ENCODE measurements around the gene SPDYE5.
"Not testable (repeated sequence)": the region's sequence is repeated elsewhere in the genome, so short reads cannot be mapped to it uniquely, and the experiment has no call there.

Gene SPDYE5, protein sequence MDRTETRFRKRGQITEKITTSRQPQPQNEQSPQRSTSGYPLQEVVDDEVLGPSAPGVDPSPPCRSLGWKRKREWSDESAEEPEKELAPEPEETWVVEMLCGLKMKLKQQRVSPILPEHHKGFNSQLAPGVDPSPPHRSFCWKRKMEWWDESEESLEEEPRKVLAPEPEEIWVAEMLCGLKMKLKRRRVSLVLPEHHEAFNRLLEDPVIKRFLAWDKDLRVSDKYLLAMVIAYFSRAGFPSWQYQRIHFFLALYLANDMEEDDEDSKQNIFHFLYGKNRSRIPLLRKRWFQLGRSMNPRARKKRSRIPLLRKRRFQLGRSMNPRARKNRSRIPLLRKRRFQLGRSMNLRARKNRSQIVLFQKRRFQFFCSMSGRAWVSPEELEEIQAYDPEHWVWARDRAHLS

DNA sequence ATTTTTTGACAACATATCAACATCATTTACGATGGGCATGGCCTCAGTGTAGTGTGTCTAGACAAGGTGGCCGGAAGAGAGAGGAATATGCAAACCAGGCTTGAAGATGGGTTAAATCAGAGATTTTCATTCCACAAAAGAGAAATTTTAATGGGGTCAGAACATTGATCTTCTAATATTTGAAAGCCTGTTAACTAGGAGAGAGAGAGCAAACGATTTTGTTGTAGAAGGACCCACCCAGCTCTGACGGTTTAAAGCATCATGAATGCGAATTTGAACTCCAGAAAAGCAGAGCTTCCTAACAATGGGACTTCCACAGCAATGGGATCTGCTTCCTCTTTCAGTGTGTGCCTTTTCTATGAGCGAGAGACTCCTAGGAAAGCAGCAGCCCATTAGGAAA is at the start of gene SPDYE5:
Gene SPDYE5 (plus strand): TSS at position 301 of the 400 bp plus-strand sequence. CDS start 1,728 bp downstream, outside the sequence.
- DNase-seq, result not testable (repeated sequence)

DNA sequence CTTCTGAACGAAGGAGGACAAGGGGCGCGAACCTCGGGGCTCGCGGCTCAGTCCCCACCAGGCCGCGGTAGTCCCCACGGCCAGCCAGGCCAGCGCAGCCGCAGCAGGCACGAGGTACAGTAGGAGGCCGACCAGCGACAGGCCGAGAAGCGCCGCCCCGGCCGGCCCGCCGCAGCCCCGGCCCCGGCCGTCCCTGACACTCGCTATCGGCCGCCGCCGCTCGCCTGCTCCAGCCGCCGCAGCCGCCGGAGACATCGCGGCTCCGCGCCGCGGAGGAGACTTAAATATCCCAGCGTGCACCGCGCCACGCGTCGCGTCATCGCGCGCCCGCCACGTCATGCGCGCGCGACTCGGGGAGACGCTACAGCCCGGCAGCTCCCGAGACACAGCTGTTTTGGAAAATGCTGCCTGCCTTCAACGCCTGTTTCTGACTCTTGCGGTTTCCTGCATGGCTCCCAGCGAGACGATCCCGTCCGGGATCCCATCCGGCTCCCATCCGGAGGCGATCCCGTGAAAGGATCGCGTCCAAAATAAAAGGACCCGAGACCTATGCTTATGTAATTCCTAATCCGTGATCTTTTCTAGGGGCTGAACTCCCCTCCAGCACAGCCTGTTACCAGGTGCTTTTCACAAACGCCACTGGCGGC is 49.5 kb upstream of the SPDYE5 start:
- DNase-seq, result peak; percentile 63 to 66

DNA sequence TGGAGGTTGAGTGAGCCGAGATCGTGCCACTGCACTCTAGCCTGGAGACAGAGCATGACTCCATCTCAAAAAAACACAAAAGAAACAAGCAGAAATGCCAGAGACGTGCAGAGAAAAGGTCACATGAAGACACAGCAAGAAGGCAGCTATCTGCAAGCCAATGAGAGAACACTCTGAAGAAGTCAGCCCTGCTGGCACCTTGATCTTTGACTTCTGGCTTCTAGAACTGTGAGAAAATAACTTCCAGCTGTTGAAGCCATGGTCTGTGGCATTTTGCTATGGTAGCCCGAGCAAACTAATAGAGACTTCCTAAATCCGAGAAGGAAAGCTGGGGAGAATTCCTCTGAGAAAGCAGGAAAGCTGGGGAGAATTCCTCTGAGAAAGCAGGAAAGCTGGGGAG is 42.2 kb upstream of the SPDYE5 start:
- DNase-seq, result not testable (repeated sequence)

DNA sequence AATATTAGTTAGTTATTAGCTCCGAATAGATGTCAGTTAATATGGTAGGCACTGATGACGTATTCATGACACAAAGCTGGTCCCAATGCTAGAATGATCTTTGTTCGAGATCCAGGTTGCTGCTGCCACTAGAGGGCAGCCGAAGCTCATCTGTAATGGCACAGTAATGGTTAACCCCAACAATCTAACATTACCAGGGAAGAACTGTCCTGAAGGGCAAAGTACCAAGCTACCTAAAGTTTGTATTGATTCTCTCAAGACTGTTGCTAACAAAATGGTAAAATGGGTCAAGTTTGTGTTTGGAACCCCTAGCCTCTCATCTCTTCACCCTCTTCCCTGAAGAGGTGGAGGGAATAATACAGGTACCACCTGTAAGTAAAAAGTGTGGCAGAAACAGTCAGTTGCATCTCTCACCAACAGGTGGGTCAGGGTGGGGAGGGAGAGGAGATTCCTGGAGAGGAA is 39.6 kb upstream of the SPDYE5 start:
- not testable (repeated sequence) for DNase-seq

DNA sequence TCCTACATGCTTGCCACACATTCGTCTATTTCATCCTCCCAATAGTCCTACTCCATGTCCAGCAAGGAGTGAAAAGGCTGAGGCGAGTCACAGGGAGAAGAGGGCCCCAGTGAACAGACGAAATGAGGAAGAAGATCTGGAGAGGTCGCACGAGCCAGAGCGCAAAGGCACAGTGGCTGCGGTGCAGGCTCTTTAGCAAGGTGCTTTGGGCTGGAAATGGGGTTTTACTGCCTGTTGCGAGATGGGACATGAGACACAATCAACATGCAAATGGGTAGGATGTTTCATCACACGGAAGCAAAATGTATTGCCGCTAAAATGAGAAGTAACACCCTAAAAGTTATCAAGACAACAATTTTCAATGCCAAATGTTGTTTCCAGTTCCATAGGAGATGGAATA is 35.7 kb upstream of the SPDYE5 start:
- not testable (repeated sequence) for DNase-seq

DNA sequence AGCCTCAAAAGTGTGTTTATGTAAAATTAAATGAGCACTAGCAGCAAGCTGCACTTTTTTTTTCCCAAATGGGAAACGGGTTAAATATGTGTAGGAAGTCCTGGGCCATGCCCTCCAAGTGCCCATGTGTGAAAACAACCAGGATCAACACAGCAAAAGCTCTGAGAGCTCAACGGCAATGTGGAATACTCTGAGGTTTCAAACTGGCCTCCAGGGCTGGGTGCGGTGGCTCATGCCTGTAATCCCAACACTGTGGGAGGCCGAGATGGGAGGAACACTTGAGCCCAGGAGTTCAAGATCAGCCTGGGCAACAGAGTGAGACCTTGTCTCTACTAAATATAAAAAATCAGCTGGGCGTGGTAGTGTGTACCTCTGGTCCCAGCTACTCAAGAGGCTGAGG is 34.1 kb upstream of the SPDYE5 start:
- DNase-seq, result not testable (repeated sequence)

DNA sequence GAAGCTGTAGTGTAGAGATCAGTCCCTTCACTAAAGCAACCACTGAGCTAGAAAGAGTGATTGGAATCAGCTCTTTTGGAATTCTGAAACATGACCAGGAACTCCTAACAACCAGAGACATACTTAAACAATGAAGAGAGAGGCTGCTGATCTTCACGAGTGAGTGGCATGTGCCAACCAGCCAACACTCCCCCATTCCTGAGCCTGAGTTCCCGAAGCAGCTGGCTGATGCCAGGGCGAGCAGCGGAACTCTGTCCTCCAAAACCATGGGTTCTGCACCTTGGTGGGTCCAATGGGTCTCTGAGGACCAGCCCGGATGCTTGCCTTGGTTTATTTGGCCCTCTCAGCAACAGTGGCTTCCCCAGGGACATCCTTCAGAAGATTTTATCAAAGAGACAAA is 31.6 kb upstream of the SPDYE5 start:
- DNase-seq, result not testable (repeated sequence)

DNA sequence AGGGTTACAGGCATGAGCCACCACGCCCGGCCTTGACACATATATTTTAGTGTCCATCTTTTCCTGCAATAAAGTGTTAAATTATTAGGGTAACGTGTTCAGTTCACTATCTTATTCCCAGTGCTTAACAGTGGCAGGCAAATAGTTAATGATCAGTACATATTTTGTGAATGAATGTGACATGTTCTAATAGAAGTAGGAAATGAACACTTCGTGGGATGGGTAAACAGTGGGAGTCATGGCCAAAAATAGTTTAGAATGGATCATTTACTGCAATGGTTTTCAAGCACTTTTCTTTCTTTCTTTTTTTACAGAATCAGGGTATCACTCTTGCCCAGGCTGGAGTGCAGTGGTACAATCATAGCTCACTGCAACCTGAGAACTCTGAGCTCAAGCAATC is 22.0 kb upstream of the SPDYE5 start:
- not testable (repeated sequence) for DNase-seq

DNA sequence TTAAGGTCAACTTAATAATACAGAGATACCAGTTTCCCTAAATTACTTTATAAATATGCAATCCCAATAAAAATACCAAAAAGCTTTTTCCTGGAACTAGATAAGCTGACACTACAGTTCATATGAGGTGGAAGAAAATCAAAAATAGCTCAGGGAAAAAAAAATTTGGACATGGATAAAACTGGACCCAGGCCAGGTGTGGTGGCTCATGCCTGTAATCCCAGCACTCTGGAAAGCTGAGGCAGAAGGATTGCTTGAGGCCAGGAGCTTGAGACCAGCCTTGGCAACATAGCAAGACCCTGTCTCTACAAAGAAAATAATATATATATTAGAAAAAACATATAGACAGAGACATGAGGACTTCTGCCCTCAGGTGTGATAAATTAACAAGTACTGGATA is 14.7 kb upstream of the SPDYE5 start:
- DNase-seq, result not testable (repeated sequence)

DNA sequence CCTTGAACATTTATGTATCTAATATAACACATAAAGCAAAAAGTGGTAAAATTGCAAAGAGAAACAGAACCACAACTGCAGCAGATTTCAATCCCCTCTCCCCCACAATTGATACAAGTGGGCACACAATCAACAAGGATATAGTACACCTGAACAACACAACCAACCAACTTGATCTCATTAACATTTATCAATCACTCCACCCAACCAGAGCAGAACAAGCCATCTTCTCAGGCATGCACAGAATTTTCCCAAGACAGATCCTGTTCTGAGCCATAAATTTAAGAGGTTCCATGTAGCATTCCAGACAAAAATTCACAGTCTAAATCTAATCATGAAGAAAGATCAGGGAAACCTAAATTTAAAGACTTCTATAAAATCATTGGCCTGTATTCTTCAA is 11.8 kb upstream of the SPDYE5 start:
- not testable (repeated sequence) for DNase-seq

DNA sequence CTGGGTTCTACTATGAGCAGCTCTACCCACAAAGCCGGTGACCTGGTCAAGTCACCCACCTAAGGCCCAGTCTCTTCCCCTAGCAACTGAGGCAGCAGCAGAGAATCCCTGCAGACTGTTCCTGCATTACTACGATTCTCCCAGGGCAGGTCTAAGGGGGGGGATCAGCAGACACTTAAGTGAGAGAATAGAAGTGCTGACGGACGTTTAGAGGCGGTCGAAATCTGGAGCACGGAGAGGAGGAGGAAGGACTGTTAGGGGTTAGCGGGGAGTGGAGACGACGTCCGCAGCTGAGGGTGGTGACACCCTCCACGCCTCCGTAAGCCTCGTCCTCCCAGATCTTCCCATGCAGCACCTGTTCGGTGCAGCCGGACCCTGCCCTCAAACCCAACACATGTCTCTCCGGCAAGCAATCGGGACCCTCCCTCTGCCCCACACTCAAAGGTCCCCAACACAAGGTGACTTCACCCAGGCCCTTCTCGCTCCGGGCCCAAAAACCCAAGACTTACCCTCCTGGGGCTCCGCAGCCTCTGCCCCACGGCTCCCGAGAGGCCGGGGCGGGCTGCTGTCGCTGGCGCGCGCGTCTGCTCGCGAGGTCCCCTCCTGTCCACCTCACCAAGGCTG is 6.7 kb upstream of the SPDYE5 start:
- DNase-seq, result peak; percentile 49 to 52

DNA sequence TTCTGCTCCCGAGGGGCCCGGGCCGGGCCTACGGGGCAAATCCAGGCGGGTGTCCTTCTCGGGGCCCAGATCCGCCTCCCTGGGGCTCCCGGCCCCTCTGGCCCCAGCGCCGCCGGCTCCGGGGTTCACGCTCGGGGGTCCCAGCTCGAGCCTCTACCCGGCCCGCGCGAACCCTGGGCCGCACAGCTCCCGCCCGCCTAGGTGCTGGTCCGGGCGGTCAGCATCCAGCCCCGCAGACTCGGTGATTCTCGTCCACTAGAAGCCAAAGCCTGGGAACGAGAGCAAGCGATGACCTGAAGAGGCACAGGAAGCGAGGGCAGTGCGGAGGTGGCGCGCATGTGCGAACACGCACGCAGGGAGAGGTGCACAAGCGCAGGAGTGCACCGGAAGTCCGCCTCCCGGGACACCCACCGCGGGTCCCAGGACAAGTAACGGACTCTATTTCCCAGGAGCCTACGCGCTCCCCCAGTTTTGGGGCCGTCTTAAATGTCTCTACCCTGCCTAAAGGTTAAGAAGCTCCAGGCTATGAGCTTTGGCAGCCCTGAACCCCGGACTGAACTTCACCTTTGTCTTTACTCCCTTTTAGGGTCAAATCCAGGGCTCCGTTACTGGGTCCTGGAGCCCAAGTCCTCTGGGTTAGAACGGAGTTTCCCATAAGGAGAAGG is 6.0 kb upstream of the SPDYE5 start, which contains the start of gene POM121C:
Gene POM121C (minus strand): TSS at position 321 of the 665 bp plus-strand sequence. CDS start 44,803 bp downstream, outside the sequence.
- DNase-seq, result peak; percentile 89 to 91

DNA sequence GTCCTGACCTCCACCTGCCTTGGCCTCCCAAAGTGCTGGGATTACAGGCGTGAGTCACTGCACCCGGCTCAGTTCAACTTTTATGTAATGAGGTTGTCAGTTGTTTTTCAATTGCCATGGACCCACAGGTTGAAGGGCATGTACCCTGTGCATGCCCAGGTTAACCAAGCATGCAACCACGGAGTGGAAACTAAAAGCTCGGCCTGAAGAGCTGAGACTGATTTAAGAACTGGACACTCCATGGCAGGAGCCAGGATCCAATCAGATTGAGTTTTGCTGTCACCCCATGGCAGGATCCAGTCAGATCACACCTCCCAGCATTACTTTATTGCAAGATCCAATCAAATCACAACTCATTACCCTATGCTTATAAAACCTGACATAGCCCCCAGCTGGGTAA is 16.9 kb downstream of the SPDYE5 start:
- DNase-seq, result not testable (repeated sequence)

DNA sequence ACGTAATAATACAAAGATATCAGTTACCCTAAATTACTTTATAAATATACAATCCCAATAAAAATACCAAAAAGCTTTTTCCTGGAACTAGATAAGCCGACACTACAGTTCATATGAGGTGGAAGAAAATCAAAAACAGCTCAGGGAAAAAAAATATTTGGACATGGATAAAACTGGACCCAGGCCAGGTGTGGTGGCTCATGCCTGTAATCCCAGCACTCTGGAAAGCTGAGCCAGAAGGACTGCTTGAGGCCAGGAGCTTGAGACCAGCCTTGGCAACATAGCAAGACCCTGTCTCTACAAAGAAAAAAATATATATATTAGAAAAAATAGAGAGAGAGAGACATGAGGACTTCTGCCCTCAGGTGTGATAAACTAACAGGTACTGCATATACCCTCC is 26.7 kb downstream of the SPDYE5 start:
- DNase-seq, result not testable (repeated sequence)

DNA sequence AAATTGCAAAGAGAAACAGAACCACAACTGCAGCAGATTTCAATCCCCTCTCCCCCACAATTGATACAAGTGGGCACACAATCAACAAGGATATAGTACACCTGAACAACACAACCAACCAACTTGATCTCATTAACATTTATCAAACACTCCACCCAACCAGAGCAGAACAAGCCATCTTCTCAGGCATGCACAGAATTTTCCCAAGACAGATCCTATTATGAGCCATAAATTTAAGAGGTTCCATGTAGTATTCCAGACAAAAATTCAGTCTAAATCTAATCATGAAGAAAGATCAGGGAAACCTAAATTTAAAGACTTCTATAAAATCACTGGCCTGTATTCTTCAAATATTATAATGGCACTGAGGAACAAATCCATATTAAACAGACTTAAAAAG is 29.6 kb downstream of the SPDYE5 start:
- not testable (repeated sequence) for DNase-seq

DNA sequence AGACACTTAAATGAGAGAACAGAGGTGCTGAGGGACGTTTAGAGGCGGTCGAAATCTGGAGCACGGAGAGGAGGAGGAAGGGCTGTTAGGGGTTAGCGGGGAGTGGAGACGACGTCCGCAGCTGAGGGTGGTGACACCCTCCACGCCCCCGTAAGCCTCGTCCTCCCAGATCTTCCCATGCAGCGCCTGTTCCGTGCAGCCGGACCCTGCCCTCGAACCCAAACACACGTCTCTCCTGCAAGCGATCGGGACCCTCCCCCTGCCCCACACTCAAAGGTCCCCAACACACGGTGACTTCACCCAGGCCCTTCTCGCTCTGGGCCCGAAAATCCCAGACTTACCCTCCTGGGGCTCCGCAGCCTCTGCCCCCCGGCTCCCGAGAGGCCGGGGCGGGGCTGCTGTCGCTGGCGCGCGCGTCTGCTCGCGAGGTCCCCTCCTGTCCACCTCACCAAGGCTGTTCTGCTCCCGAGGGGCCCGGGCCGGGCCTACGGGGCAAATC is 35.2 kb downstream of the SPDYE5 start:
- peak; percentile 37 to 39 for DNase-seq

DNA sequence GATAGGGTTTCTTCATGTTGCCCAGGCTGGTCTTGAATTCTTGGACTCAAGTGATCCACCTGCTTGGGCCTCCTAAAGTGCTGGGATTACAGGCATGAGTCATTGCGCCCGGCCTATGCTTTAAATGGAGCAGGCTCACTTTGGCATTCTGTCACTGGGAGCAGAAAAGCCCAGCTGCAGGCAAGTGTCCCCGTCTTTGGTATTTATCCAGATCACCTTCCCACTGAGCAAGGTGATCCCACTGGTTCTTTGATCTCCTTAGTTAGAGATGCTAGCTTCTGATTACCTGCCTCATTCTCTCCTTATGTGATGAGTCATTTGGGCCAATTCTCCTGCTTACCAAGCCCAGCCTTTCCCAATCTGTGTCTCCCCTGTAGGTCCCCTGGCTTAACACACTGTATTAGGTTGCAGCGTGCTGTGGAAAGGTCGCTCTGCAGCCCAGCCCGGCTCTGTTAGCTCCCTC is 39.3 kb downstream of the SPDYE5 start:
- no peak for DNase-seq

DNA sequence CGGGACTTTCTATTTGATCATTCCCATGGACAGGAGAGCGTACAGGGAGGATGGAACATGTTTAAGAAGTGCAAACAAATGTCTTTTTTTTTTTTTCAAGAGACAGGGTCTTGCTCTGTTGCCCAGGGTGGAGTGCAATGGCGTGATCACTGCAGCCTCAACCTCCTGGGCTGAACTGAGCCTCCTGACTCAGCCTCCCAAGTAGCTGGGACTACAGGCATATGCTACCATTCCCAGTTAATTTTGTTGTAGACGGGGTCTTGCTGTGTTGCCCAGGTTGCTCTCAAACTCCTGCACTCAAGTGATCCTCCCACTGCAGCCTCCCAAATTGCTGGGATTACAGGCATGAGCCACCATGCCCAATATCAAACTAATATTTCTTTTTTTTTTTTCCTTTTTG is 40.5 kb downstream of the SPDYE5 start:
- DNase-seq, result no peak

DNA sequence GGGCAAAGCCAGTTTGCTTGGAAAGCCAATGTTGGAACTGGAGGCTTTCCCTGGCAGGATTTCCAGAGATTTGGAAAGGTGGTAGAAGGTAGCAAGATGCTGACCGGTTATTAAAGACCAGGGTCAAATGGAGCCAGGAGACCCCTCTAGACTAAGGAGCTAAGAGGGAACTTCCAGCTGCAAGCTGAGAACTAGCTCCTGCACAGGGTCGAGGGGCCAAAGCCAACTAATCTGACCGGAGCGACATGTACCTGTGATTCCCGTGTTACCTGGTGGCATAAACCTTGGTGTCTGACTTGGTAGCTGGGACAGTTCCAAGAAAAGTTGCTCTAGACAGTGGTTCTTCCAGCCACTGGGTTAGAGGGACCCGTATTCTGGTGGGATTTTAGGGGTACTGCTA is 41.8 kb downstream of the SPDYE5 start:
- no peak for DNase-seq

DNA sequence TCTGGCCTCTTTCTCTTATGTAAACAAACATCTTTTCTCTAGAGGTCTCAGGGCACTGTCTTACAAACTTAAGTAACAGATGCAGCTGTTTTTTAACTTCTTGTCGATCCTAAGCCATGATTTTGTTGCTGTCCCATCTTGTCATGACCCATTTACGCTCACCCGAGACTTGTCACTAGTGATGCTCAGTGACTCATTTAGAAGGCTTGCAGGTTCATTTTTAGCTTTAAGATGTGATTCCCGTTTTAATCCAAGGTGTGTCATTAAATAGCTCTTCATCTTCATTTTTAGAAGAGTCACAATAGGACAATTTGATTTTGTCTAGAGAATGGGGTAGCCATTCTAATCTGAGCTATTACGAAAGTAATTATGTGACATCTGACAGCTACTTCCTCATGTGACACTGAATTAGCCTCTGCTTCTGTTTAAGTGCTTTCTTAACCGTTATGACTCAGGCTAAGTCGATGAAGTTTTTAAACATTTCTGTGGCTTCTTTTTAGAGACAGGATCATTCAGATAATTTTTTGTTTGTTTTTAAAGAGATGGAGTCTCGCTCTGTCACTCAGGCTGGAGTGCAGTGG is 42.7 kb downstream of the SPDYE5 start:
- DNase-seq, result no peak

DNA sequence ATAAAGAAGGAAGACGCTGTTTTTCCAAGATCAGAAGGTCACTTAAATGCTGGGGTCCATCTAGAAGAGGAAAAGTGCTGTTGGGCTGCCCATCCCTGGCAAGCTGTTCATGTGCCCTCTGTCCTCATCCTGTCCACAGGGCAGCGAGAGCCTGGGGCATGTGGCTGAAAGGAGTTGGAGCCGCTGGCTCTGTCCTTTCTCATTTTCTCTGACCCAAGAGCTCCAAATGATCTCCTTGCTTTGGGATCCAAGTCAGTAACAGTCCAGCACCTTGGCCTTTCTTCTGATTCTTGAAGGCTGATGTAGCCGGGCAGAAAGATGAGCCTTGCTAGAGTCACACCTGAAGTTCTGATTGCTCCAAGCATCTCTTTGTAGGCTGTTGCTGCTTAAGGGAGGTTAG is 44.4 kb downstream of the SPDYE5 start:
- DNase-seq, result no peak

DNA sequence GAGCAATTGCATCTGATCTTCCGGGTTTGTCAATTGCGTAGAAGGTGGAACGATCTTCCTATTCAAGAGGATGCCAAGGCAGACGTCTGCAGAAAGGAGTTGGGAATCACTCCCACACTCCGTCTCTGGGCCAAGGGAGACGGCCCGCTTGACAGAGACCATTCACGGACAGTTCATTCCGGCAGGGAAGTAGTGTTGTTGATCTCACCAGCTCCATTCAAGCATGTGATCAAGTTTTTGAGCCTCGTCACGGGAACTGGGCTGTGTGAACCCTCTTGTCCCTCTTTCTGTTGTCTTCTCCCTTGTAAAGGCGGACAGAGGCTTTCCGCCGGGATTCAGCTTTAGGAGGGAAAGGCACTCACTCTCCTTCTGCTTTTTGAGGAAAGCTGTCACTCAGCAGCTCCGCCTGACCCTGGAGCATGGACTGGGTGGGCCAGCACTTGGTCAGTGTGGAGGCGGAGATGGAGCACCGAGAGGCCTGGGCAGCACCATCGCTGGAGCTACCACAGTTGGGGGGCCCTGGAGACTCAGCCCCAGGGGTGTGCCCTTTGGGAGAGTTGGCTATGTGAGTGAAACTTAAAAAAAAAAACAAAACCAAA is 44.9 kb downstream of the SPDYE5 start:
- DNase-seq, result no peak
